NCI-H146 (cell line): ENCODE data around the gene FUNDC1.

Experiments used
- DNase-seq: peaks from one replicate; lab custom pipeline; 2025; lab: John Stamatoyannopoulos, UW

Gene FUNDC1

GRCh38 chrX:44480591-44480990 is 62.1 kb downstream of the FUNDC1 start:
- DNase-seq = no peak

- no peak for DNase-seq
Measured at GRCh38 chrX:44474410-44474809, 68.2 kb downstream of the FUNDC1 start.
